Astrocyte (in vitro differentiated cells and primary cell): ENCODE results near the gene NFKB1. TPM values are rescaled to one million over a fixed set of nuclear protein-coding genes. Genes with fewer than 3 reads are reported as not detected.
"Not testable (repeated sequence)": the region's sequence is repeated elsewhere in the genome, so short reads cannot be mapped to it uniquely, and the experiment has no call there.

Experiments
- DNase-seq: peaks from one replicate; pipeline ENCODE4 v3.0.0-alpha.2; 2010; ENCODE audit warnings: low read depth
- FAIRE-seq: peaks from 2 replicates; lab custom pipeline; 2011; peaks lifted over from hg19 to GRCh38; lab: Jason Lieb, UNC
- H2AFZ ChIP-seq: 2 replicates; pipeline ENCODE4 v1.6.0; 2012; ENCODE audit warnings: low read depth, low read length, inconsistent platforms
- H3K27ac ChIP-seq: 2 replicates; pipeline ENCODE4 v1.5.1; 2011; ENCODE audit warnings: low read depth, low read length, inconsistent platforms
- H3K27me3 ChIP-seq: 2 replicates; pipeline ENCODE4 v1.6.0; 2011; ENCODE audit warnings: low read length, inconsistent platforms; ENCODE audit not compliant: insufficient read depth
- H3K36me3 ChIP-seq: 2 replicates; pipeline ENCODE4 v1.5.1; 2011; ENCODE audit warnings: low read length, inconsistent platforms; ENCODE audit not compliant: insufficient read depth
- H3K4me1 ChIP-seq: 2 replicates; pipeline ENCODE4 v1.5.1; 2011; ENCODE audit warnings: low read length, inconsistent platforms; ENCODE audit not compliant: insufficient read depth
- H3K4me2 ChIP-seq: 2 replicates; pipeline ENCODE4 v1.6.0; 2012; ENCODE audit warnings: low read length, inconsistent platforms
- H3K4me3 ChIP-seq: 2 replicates; pipeline ENCODE4 v1.5.1; 2011; ENCODE audit warnings: low read depth, mild to moderate bottlenecking, low read length, inconsistent platforms; ENCODE audit not compliant: insufficient read depth
- H3K79me2 ChIP-seq: 2 replicates; pipeline ENCODE4 v1.6.0; 2012; ENCODE audit warnings: mild to moderate bottlenecking, low read length, inconsistent platforms; ENCODE audit not compliant: insufficient read depth
- H3K9ac ChIP-seq: 2 replicates; pipeline ENCODE4 v1.6.0; 2012; ENCODE audit warnings: mild to moderate bottlenecking, low read length, inconsistent platforms
- H3K9me3 ChIP-seq: 2 replicates; pipeline ENCODE4 v1.5.1; 2012; ENCODE audit warnings: low read depth, mild to moderate bottlenecking, low read length, inconsistent platforms; ENCODE audit not compliant: insufficient read depth
- H4K20me1 ChIP-seq: 2 replicates; pipeline ENCODE4 v1.6.0; 2012; ENCODE audit warnings: low read length, inconsistent platforms; ENCODE audit not compliant: insufficient read depth
- H3K27ac Mint-ChIP-seq: one replicate; pipeline ENCODE4 v1.8.0; 2021; ENCODE audit warnings: mild to moderate bottlenecking, mixed read lengths; ENCODE audit not compliant: unreplicated experiment
- H3K27me3 Mint-ChIP-seq: one replicate; pipeline ENCODE4 v1.8.0; 2021; ENCODE audit warnings: low read depth, mixed read lengths; ENCODE audit not compliant: unreplicated experiment
- H3K36me3 Mint-ChIP-seq: one replicate; pipeline ENCODE4 v1.8.0; 2021; ENCODE audit warnings: low read depth, mixed read lengths; ENCODE audit not compliant: unreplicated experiment
- H3K4me1 Mint-ChIP-seq: one replicate; pipeline ENCODE4 v1.8.0; 2021; ENCODE audit warnings: low read depth, mixed read lengths; ENCODE audit not compliant: unreplicated experiment
- H3K4me3 Mint-ChIP-seq: one replicate; pipeline ENCODE4 v1.8.0; 2021; ENCODE audit warnings: mild to moderate bottlenecking, moderate library complexity, mixed read lengths; ENCODE audit not compliant: unreplicated experiment
- H3K9me3 Mint-ChIP-seq: one replicate; pipeline ENCODE4 v1.8.0; 2021; ENCODE audit warnings: mild to moderate bottlenecking, mixed read lengths; ENCODE audit not compliant: unreplicated experiment
- CTCF ChIP-seq: IDR thresholded peaks from 2 replicates; pipeline ENCODE4 v1.5.1; 2011; ENCODE audit warnings: low read depth, mild to moderate bottlenecking, inconsistent platforms, low read length, moderate library complexity; ENCODE audit not compliant: insufficient read depth
- EZH2 ChIP-seq: IDR thresholded peaks from 2 replicates; pipeline ENCODE4 v1.6.1; 2012; ENCODE audit warnings: mild to moderate bottlenecking, low read length, inconsistent platforms; ENCODE audit not compliant: insufficient read depth
- total RNA-seq: library from RNA; stranded (reverse); gene quantifications from 2 replicates; pipeline ENCODE4 v1.2.1, GENCODE V29; 2021

Gene NFKB1
- total RNA-seq, 1 donor from 2014 or later = 19.9 TPM

GRCh38 chr4:102477657-102478056, 23.5 kb upstream of the NFKB1 start:
- DNase-seq (no peak), FAIRE-seq (no peak)
- Mint-ChIP-seq H3K9me3 (peaks cover 30% of the 10 kb centered on the region), H3K27me3 (no peaks in the 10 kb centered on the region), H3K27ac (no peak overlapping the region), H3K4me3 (no peak overlapping the region), H3K4me1 (no peaks in the 10 kb centered on the region), H3K36me3 (no peaks in the 10 kb centered on the region)
- H3K9me3 ChIP-seq = peaks cover 5% of the 10 kb centered on the region
- peak overlapping the region; percentile 57 for H2AFZ ChIP-seq
- no peak overlapping the region for H3K4me3 ChIP-seq
- peak overlapping the region; percentile 47 for H3K4me2 ChIP-seq
- no peaks in the 10 kb centered on the region for H3K79me2 ChIP-seq
- no peaks in the 10 kb centered on the region for H4K20me1 ChIP-seq
- TF ChIP-seq CTCF = no peak
- TF ChIP-seq EZH2 = no peak
- H3K27me3 ChIP-seq = no peaks in the 10 kb centered on the region
- H3K36me3 ChIP-seq = no peaks in the 10 kb centered on the region
- H3K9ac ChIP-seq = no peak overlapping the region
- H3K27ac ChIP-seq = peak overlapping the region; percentile 21
- no peaks in the 10 kb centered on the region for H3K4me1 ChIP-seq

DNA sequence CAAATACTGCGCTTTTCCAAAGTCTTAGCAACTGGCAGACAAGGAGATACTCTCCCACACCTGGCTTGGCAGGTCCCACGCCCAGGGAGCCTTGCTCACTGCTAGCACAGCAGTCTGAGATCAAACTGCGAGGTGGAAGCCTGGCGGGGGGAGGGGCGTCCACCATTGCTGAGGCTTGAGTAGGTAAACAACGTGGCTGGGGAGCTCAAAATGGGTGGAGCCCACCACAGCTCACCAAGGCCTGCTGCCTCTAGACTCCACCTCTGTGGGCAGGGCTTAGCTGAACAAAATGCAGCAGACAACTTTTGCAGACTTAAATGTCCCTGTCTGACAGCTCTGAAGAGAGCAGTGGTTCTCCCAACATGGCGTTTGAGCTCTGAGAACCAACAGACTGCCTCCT, 23.0 kb upstream of the NFKB1 start:
- no peaks in the 10 kb centered on the region for H3K4me1 ChIP-seq
- H3K79me2 ChIP-seq = no peaks in the 10 kb centered on the region
- DNase-seq = no peak
- no peak overlapping the region for H3K4me3 ChIP-seq
- no peaks in the 10 kb centered on the region for H3K36me3 Mint-ChIP-seq
- H3K4me2 ChIP-seq = peak overlapping the region; percentile 47
- no peak for FAIRE-seq
- no peak for TF ChIP-seq CTCF
- peak overlapping the region; percentile 21 for H3K27ac ChIP-seq
- peaks cover 30% of the 10 kb centered on the region for H3K9me3 Mint-ChIP-seq
- H3K4me1 Mint-ChIP-seq = no peaks in the 10 kb centered on the region
- H3K27ac Mint-ChIP-seq = no peak overlapping the region
- no peaks in the 10 kb centered on the region for H3K27me3 ChIP-seq
- H3K9ac ChIP-seq = no peak overlapping the region
- H3K9me3 ChIP-seq = peaks cover 5% of the 10 kb centered on the region
- H4K20me1 ChIP-seq = no peaks in the 10 kb centered on the region
- no peak overlapping the region for H3K4me3 Mint-ChIP-seq
- peak overlapping the region; percentile 57 for H2AFZ ChIP-seq
- no peaks in the 10 kb centered on the region for H3K36me3 ChIP-seq
- H3K27me3 Mint-ChIP-seq = no peaks in the 10 kb centered on the region

DNA sequence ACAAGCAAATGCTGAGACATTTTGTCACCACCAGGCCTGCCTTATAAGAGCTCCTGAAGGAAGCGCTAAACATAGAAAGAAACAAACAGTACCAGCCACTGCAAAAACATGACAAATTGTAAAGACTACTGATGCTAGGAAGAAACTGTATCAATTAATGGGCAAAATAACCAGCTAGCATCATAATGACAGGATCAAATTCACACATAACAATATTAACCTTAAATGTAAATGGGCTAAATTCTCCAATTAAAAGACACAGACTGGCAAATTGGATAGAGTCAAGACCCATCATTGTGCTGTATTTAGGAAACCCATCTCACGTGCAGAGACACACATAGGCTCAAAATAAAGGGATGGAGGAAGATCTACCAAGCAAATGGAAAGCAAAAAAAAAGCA, 21.3 kb upstream of the NFKB1 start:
- not testable (repeated sequence) for H3K27me3 ChIP-seq, H3K4me1 Mint-ChIP-seq, H3K36me3 ChIP-seq, H3K4me3 ChIP-seq, H3K4me1 ChIP-seq, H2AFZ ChIP-seq, H3K79me2 ChIP-seq, H3K27ac ChIP-seq, H3K9ac ChIP-seq, FAIRE-seq, H4K20me1 ChIP-seq, H3K4me3 Mint-ChIP-seq, DNase-seq, H3K36me3 Mint-ChIP-seq, H3K27me3 Mint-ChIP-seq, H3K4me2 ChIP-seq, H3K9me3 ChIP-seq, H3K27ac Mint-ChIP-seq
- H3K9me3 Mint-ChIP-seq = peaks cover 30% of the 10 kb centered on the region
